K562 (cell line): ENCODE measurements around the gene CCNB1IP1. TPM values are rescaled to one million over a fixed set of nuclear protein-coding genes. Genes with fewer than 3 reads are reported as not detected.

Experiments used
- BCL6 ChIP-seq: fragments of 250-450 bp; sonication (Bioruptor Pico); IDR thresholded peaks from 2 replicates; pipeline ENCODE4 v1.4.0; 2020
- JUN ChIP-seq, 2 experiments: sonication (generic) in 1 of 2; formaldehyde crosslinking in 1 of 2; IDR thresholded peaks; 2 replicates each; pipeline versions ENCODE4 v1.6.1 to v1.8.0; 2012 to 2022; ENCODE audit warnings: borderline replicate concordance in 2 of 2, mild to moderate bottlenecking in 2 of 2, improper control_type of control experiment in 1 of 2, low read depth in 1 of 2, low read length in 1 of 2, missing genetic modification reagents in 1 of 2
- SMAD4 ChIP-seq: fragments of 250-450 bp; sonication (Bioruptor Pico); conservative IDR thresholded peaks from 2 replicates; pipeline ENCODE4 v1.8.0; 2021; ENCODE audit warnings: inconsistent platforms, mild to moderate bottlenecking, moderate library complexity
- SRF ChIP-seq, 2 experiments: fragments of 250-450, 450-650 bp in 1 of 2; sonication (Bioruptor Pico) in 1 of 2; sonication (generic) in 1 of 2; formaldehyde crosslinking; IDR thresholded peaks; 2 replicates each; pipeline versions ENCODE4 v1.5.0 to v1.5.1; 2020 to 2022; ENCODE audit warnings: mild to moderate bottlenecking in 1 of 2, missing genetic modification reagents in 1 of 2
- ZKSCAN3 ChIP-seq: fragments of 250-450 bp; sonication (Bioruptor Pico); IDR thresholded peaks from 2 replicates; pipeline ENCODE4 v1.4.0; 2020
- ZNF184 ChIP-seq: sonication (generic); formaldehyde crosslinking; IDR thresholded peaks from 2 replicates; pipeline ENCODE4 v1.5.0; 2020; ENCODE audit warnings: missing genetic modification reagents
- ZNF263 ChIP-seq: sonication (generic); formaldehyde crosslinking; IDR thresholded peaks from 2 replicates; pipeline ENCODE4 v1.8.0; 2022; ENCODE audit warnings: mild to moderate bottlenecking, missing genetic modification reagents, borderline replicate concordance
- polyA plus RNA-seq, 8 experiments: library from polyadenylated mRNA; depleted of rRNA in 4 of 8; stranded (reverse) in 5 of 8; unstranded in 3 of 8; fragments of >200 nt; fragmentation: Nextera tagmentation in 2 of 8; fragmentation: Illumina TruSeq in 1 of 8; extraction: Ambion mirVana in 2 of 8; extraction: Trizol in 1 of 8; gene quantifications; 2 replicates each; pipeline versions ENCODE4 v1.2.1 to v1.2.3, GENCODE V29; 2011 to 2014; ENCODE audit warnings: inconsistent platforms in 1 of 8, missing spikeins in 1 of 8
- total RNA-seq, 7 experiments: library from RNA; depleted of rRNA in 6 of 7; stranded (reverse); fragments of >200 nt in 6 of 7; fragmentation: Illumina TruSeq in 2 of 7; extraction: Trizol in 2 of 7; gene quantifications; 2 replicates each; pipeline versions ENCODE4 v1.2.1 to v1.2.3, GENCODE V29; 2011 to 2021; ENCODE audit warnings: low replicate concordance in 1 of 7
- TF ChIP-seq, protein P1 (sequence below): fragments of 450-650 bp; IDR thresholded peaks from 2 replicates; pipeline ENCODE4 v1.6.1; 2016; ENCODE audit warnings: mild to moderate bottlenecking, moderate library complexity
- TF ChIP-seq, protein P2 (sequence below): sonication (generic); formaldehyde crosslinking; IDR thresholded peaks from 2 replicates; pipeline ENCODE4 v1.8.1; 2023; ENCODE audit warnings: mild to moderate bottlenecking, missing genetic modification reagents
- TF ChIP-seq, protein P3 (sequence below): fragments of 250-450 bp; sonication (Bioruptor Pico); IDR thresholded peaks from 2 replicates; pipeline ENCODE4 v1.5.0; 2021; ENCODE audit warnings: mild to moderate bottlenecking, borderline replicate concordance

CCNB1IP1 gene
- total and polyA plus RNA-seq, 9 of the 15 experiments (the other 6 are each of a cell fraction or from before 2014, with no cell fraction given), result 51.8 to 152 (median 81.0) TPM

DNA sequence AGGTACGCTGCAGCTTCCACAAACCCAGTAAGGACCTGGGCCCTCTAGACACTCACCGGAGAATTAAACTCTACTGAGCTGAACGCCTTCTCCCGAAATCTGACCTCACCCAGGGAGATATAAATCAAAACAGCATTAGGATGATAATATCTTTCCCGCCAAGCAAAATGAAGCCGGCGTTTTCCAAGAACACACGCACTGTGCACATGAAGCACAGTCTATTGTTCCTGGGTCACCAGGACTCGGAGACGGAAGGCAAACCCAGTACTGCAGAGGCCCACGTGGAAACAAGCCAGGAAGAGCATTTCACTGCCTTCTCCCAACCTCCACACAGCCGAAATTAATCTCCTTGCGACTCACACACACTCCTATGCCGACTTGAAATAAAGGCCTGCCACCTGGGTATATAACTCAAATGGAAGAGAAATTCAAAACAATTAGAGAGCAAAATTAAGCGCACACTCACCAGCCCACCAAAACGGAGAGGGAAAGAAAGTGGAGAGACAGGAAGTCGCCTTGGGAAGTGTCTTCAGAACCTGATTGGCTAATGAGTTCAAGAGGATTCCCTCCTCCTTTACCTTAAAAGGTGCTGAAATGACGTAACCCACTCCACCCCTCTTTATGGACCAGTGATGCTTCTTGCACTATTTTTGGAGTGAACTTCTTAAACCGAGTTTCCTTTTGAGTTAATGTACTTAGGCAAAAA lies at the start of gene CCNB1IP1 (continued):
- TF ChIP-seq, protein P1, sequence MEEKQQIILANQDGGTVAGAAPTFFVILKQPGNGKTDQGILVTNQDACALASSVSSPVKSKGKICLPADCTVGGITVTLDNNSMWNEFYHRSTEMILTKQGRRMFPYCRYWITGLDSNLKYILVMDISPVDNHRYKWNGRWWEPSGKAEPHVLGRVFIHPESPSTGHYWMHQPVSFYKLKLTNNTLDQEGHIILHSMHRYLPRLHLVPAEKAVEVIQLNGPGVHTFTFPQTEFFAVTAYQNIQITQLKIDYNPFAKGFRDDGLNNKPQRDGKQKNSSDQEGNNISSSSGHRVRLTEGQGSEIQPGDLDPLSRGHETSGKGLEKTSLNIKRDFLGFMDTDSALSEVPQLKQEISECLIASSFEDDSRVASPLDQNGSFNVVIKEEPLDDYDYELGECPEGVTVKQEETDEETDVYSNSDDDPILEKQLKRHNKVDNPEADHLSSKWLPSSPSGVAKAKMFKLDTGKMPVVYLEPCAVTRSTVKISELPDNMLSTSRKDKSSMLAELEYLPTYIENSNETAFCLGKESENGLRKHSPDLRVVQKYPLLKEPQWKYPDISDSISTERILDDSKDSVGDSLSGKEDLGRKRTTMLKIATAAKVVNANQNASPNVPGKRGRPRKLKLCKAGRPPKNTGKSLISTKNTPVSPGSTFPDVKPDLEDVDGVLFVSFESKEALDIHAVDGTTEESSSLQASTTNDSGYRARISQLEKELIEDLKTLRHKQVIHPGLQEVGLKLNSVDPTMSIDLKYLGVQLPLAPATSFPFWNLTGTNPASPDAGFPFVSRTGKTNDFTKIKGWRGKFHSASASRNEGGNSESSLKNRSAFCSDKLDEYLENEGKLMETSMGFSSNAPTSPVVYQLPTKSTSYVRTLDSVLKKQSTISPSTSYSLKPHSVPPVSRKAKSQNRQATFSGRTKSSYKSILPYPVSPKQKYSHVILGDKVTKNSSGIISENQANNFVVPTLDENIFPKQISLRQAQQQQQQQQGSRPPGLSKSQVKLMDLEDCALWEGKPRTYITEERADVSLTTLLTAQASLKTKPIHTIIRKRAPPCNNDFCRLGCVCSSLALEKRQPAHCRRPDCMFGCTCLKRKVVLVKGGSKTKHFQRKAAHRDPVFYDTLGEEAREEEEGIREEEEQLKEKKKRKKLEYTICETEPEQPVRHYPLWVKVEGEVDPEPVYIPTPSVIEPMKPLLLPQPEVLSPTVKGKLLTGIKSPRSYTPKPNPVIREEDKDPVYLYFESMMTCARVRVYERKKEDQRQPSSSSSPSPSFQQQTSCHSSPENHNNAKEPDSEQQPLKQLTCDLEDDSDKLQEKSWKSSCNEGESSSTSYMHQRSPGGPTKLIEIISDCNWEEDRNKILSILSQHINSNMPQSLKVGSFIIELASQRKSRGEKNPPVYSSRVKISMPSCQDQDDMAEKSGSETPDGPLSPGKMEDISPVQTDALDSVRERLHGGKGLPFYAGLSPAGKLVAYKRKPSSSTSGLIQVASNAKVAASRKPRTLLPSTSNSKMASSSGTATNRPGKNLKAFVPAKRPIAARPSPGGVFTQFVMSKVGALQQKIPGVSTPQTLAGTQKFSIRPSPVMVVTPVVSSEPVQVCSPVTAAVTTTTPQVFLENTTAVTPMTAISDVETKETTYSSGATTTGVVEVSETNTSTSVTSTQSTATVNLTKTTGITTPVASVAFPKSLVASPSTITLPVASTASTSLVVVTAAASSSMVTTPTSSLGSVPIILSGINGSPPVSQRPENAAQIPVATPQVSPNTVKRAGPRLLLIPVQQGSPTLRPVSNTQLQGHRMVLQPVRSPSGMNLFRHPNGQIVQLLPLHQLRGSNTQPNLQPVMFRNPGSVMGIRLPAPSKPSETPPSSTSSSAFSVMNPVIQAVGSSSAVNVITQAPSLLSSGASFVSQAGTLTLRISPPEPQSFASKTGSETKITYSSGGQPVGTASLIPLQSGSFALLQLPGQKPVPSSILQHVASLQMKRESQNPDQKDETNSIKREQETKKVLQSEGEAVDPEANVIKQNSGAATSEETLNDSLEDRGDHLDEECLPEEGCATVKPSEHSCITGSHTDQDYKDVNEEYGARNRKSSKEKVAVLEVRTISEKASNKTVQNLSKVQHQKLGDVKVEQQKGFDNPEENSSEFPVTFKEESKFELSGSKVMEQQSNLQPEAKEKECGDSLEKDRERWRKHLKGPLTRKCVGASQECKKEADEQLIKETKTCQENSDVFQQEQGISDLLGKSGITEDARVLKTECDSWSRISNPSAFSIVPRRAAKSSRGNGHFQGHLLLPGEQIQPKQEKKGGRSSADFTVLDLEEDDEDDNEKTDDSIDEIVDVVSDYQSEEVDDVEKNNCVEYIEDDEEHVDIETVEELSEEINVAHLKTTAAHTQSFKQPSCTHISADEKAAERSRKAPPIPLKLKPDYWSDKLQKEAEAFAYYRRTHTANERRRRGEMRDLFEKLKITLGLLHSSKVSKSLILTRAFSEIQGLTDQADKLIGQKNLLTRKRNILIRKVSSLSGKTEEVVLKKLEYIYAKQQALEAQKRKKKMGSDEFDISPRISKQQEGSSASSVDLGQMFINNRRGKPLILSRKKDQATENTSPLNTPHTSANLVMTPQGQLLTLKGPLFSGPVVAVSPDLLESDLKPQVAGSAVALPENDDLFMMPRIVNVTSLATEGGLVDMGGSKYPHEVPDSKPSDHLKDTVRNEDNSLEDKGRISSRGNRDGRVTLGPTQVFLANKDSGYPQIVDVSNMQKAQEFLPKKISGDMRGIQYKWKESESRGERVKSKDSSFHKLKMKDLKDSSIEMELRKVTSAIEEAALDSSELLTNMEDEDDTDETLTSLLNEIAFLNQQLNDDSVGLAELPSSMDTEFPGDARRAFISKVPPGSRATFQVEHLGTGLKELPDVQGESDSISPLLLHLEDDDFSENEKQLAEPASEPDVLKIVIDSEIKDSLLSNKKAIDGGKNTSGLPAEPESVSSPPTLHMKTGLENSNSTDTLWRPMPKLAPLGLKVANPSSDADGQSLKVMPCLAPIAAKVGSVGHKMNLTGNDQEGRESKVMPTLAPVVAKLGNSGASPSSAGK, result peak; percentile 45
- TF ChIP-seq SRF (CRISPR knock-in tag; IDR thresholded peaks at IDR 0.05), result peak; percentile 76 to 98; a peak in 3 of 4 replicates
- TF ChIP-seq, protein P2, sequence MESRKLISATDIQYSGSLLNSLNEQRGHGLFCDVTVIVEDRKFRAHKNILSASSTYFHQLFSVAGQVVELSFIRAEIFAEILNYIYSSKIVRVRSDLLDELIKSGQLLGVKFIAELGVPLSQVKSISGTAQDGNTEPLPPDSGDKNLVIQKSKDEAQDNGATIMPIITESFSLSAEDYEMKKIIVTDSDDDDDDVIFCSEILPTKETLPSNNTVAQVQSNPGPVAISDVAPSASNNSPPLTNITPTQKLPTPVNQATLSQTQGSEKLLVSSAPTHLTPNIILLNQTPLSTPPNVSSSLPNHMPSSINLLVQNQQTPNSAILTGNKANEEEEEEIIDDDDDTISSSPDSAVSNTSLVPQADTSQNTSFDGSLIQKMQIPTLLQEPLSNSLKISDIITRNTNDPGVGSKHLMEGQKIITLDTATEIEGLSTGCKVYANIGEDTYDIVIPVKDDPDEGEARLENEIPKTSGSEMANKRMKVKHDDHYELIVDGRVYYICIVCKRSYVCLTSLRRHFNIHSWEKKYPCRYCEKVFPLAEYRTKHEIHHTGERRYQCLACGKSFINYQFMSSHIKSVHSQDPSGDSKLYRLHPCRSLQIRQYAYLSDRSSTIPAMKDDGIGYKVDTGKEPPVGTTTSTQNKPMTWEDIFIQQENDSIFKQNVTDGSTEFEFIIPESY (CRISPR knock-in tag), result no peak
- no peak for TF ChIP-seq ZNF263 (CRISPR knock-in tag)
- TF ChIP-seq ZKSCAN3 (CRISPR knock-in tag), result no peak
- TF ChIP-seq, protein P3, sequence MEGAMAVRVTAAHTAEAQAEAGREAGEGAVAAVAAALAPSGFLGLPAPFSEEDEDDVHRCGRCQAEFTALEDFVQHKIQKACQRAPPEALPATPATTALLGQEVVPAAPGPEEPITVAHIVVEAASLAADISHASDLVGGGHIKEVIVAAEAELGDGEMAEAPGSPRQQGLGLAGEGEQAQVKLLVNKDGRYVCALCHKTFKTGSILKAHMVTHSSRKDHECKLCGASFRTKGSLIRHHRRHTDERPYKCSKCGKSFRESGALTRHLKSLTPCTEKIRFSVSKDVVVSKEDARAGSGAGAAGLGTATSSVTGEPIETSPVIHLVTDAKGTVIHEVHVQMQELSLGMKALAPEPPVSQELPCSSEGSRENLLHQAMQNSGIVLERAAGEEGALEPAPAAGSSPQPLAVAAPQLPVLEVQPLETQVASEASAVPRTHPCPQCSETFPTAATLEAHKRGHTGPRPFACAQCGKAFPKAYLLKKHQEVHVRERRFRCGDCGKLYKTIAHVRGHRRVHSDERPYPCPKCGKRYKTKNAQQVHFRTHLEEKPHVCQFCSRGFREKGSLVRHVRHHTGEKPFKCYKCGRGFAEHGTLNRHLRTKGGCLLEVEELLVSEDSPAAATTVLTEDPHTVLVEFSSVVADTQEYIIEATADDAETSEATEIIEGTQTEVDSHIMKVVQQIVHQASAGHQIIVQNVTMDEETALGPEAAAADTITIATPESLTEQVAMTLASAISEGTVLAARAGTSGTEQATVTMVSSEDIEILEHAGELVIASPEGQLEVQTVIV, result no peak
- TF ChIP-seq JUN (IDR thresholded peaks at IDR 0.05; ENCODE audit: borderline replicate concordance, low read depth, low read length), result 0 out of 2 replicates have a peak, but pooled peaks have one; percentile 20
- TF ChIP-seq JUN (CRISPR knock-in tag; IDR thresholded peaks at IDR 0.05; ENCODE audit: borderline replicate concordance), result no peak
- TF ChIP-seq BCL6 (CRISPR knock-in tag), result no peak
- TF ChIP-seq SMAD4, result no peak
- TF ChIP-seq ZNF184 (CRISPR knock-in tag), result no peak
